GM18951 (cell line): ENCODE results near the gene BLOC1S4.

Experiments used
- POLR2A ChIP-seq: IDR thresholded peaks from 4 replicates; pipeline ENCODE4 v1.6.1; 2011; ENCODE audit warnings: mild to moderate bottlenecking; ENCODE audit not compliant: insufficient read length, insufficient read depth; ENCODE audit errors: extremely low read depth
- in situ Hi-C: fragments of 300-500 bp; cut with MboI; formaldehyde crosslinking; loops from one replicate; pipeline ENCODE4 v1.12.0; 2022; ENCODE audit warnings: low sequenced_read_pairs, mixed read lengths, inconsistent platforms; ENCODE audit not compliant: unreplicated experiment

Gene BLOC1S4

GRCh38 chr4:6695660-6696610 lies 20.0 kb upstream of the BLOC1S4 start:
- no peak for TF ChIP-seq POLR2A
- in situ Hi-C loops, result no loop called here

- in situ Hi-C loops, result no loop called here
- no peak for TF ChIP-seq POLR2A
These were observed 19.4 kb upstream of the BLOC1S4 start for GRCh38 chr4:6696611-6697010.

GRCh38 chr4:6697131-6697530 lies 18.8 kb upstream of the BLOC1S4 start:
- in situ Hi-C loops, result no loop called here
- TF ChIP-seq POLR2A, result no peak

GRCh38 chr4:6699388-6699787 lies 16.6 kb upstream of the BLOC1S4 start:
- in situ Hi-C loops, result no loop called here
- no peak for TF ChIP-seq POLR2A

GRCh38 chr4:6699903-6700302 lies 16.1 kb upstream of the BLOC1S4 start:
- no peak for TF ChIP-seq POLR2A
- in situ Hi-C loops, result no loop called here

GRCh38 chr4:6701371-6701770 lies 14.6 kb upstream of the BLOC1S4 start:
- in situ Hi-C loops, result no loop called here
- TF ChIP-seq POLR2A, result no peak

- TF ChIP-seq POLR2A, result no peak
- in situ Hi-C loops, result no loop called here
These were observed 13.2 kb upstream of the BLOC1S4 start for GRCh38 chr4:6702761-6703160.

GRCh38 chr4:6703786-6704185 lies 12.2 kb upstream of the BLOC1S4 start:
- in situ Hi-C loops, result no loop called here
- no peak for TF ChIP-seq POLR2A

GRCh38 chr4:6705646-6706045 lies 10.3 kb upstream of the BLOC1S4 start:
- in situ Hi-C loops, result no loop called here
- no peak for TF ChIP-seq POLR2A

- in situ Hi-C loops, result no loop called here
- no peak for TF ChIP-seq POLR2A
These were observed 9.8 kb upstream of the BLOC1S4 start for GRCh38 chr4:6706173-6706572.

- in situ Hi-C loops, result loop anchor here (10.0 kb wide), 1 partner anchor 335 kb away; the partner anchor contains the start of gene TADA2B
- peak; percentile 76 for TF ChIP-seq POLR2A
These were observed 6.5 kb upstream of the BLOC1S4 start, which contains the start of gene MRFAP1L1 for GRCh38 chr4:6709230-6710114. Gene MRFAP1L1, minus strand, starts transcription at chr4:6709865. Its CDS starts 236 bp downstream, at chr4:6709629.

GRCh38 chr4:6710282-6710681 lies 5.7 kb upstream of the BLOC1S4 start:
- TF ChIP-seq POLR2A, result no peak
- in situ Hi-C loops, result loop anchor here (10.0 kb wide), 1 partner anchor 335 kb away; the partner anchor contains the start of gene TADA2B

GRCh38 chr4:6710996-6711395 lies 5.0 kb upstream of the BLOC1S4 start:
- in situ Hi-C loops, result loop anchor here (10.0 kb wide), 1 partner anchor 334 kb away; the partner anchor contains the start of gene TADA2B
- TF ChIP-seq POLR2A, result no peak
